Natural killer cell (primary cell): ENCODE measurements around the gene SLC6A4. TPM values are rescaled to one million over a fixed set of nuclear protein-coding genes. Genes with fewer than 3 reads are reported as not detected.

Experiments used
- ATAC-seq, 3 donors: fragments of 150-1000 bp in 2 of 3; fragments of 200-7000 bp in 1 of 3; cut with Tn5 transposase; 1 replicate in 1 of 3; 2 replicates in 2 of 3; pipeline ENCODE4 v1.10.0; 2021; ENCODE audit warnings: mild to moderate bottlenecking in 2 of 3, moderate library complexity in 2 of 3
- DNase-seq, 2 donors: peaks; one replicate each; pipeline versions ENCODE4 v3.0.0 to v3.0.0-alpha.2; 2013 to 2021; ENCODE audit warnings: mixed read lengths in 1 of 2
- H3K27ac ChIP-seq: one replicate; pipeline ENCODE4 v1.5.1; 2013; ENCODE audit warnings: mild to moderate bottlenecking, low read length
- H3K27me3 ChIP-seq: one replicate; pipeline ENCODE4 v1.6.1; 2013; ENCODE audit warnings: low read length; ENCODE audit not compliant: control insufficient read depth, insufficient read depth
- H3K36me3 ChIP-seq: one replicate; pipeline ENCODE4 v1.6.1; 2013; ENCODE audit warnings: low read length; ENCODE audit not compliant: control insufficient read depth, insufficient read depth
- H3K4me1 ChIP-seq: one replicate; pipeline ENCODE4 v1.6.1; 2013; ENCODE audit warnings: low read length; ENCODE audit not compliant: control insufficient read depth, insufficient read depth
- H3K4me3 ChIP-seq: one replicate; pipeline ENCODE4 v1.5.1; 2013; ENCODE audit warnings: low read length
- H3K9me3 ChIP-seq: one replicate; pipeline ENCODE4 v1.6.1; 2013; ENCODE audit warnings: low read length; ENCODE audit not compliant: control insufficient read depth, insufficient read depth
- H3K27ac Mint-ChIP-seq, 2 donors: one replicate each; pipeline ENCODE4 v1.8.0; 2022; ENCODE audit warnings: mild to moderate bottlenecking in 2 of 2, mixed read lengths in 2 of 2, moderate library complexity in 1 of 2
- H3K27me3 Mint-ChIP-seq, 2 donors: one replicate each; pipeline ENCODE4 v1.8.0; 2022; ENCODE audit warnings: low read depth in 2 of 2, mixed read lengths in 2 of 2
- H3K36me3 Mint-ChIP-seq: one replicate; pipeline ENCODE4 v1.8.0; 2022; ENCODE audit warnings: mixed read lengths
- H3K4me1 Mint-ChIP-seq, 2 donors: one replicate each; pipeline ENCODE4 v1.8.0; 2022; ENCODE audit warnings: mixed read lengths in 2 of 2
- H3K4me3 Mint-ChIP-seq: one replicate; pipeline ENCODE4 v1.8.0; 2022; ENCODE audit warnings: mild to moderate bottlenecking, moderate library complexity, mixed read lengths
- H3K9me3 Mint-ChIP-seq, 2 donors: one replicate each; pipeline ENCODE4 v1.8.0; 2022; ENCODE audit warnings: mixed read lengths in 2 of 2
- CTCF ChIP-seq: fragments of 200-600 bp; IDR thresholded peaks from one replicate; pipeline ENCODE4 v1.8.0; 2022; ENCODE audit warnings: antibody characterized with exemption
- WGBS: methylation state at CpG from one replicate; pipeline ENCODE4 v1.1.7; 2013; ENCODE audit warnings: missing lambda C conversion rate; ENCODE audit not compliant: insufficient coverage; 5-methylcytosine and 5-hydroxymethylcytosine counted together
- intact Hi-C: fragments of 100-400 bp; cut with micrococcal nuclease; formaldehyde crosslinking; loops from one replicate; pipeline ENCODE4 v1.14.2; 2022
- total RNA-seq, 4 donors: library from RNA; stranded (reverse); fragments of 120-200 nt in 1 of 4; gene quantifications; one replicate each; pipeline versions ENCODE4 v1.2.3 to v1.2.4, GENCODE V29; 2013 to 2022

Gene SLC6A4
- total RNA-seq, 3 donors from 2014 or later (not counting 1 experiment from before 2014, with no cell fraction given) = 0.43 to 3.5 (median 0.58) TPM

GRCh38 chr17:30158896-30159625, 76.4 kb downstream of the SLC6A4 start:
- H3K36me3 Mint-ChIP-seq = no peaks in the 10 kb centered on the region
- H3K4me3 Mint-ChIP-seq = no peak overlapping the region

GRCh38 chr17:30155389-30155788, 80.1 kb downstream of the SLC6A4 start:
- no peaks in the 10 kb centered on the region for H3K9me3 Mint-ChIP-seq
- WGBS = 96% methylated on average over 2 of the region's 2 CpGs
- peaks cover 34% of the 10 kb centered on the region in 2 donors for H3K4me1 Mint-ChIP-seq
- ATAC-seq = no peak
- Histone ChIP-seq H3K9me3 (no peaks in the 10 kb centered on the region), H3K4me3 (no peak overlapping the region), H3K27me3 (no peaks in the 10 kb centered on the region), H3K27ac (no peak overlapping the region), H3K4me1 (no peaks in the 10 kb centered on the region), H3K36me3 (peaks cover 6% of the 10 kb centered on the region)
- no peaks in the 10 kb centered on the region for H3K36me3 Mint-ChIP-seq
- no peaks in the 10 kb centered on the region for H3K27me3 Mint-ChIP-seq
- intact Hi-C loops = no loop called here
- no peak for TF ChIP-seq CTCF
- no peak for DNase-seq
- H3K27ac Mint-ChIP-seq = no peak overlapping the region
- H3K4me3 Mint-ChIP-seq = no peak overlapping the region

More at GRCh38 chr17:30158896-30159625, 76.4 kb downstream of the SLC6A4 start:
- Histone ChIP-seq H3K36me3 (peaks cover 14% of the 10 kb centered on the region), H3K9me3 (no peaks in the 10 kb centered on the region), H3K27ac (no peak overlapping the region), H3K4me3 (no peak overlapping the region), H3K4me1 (no peaks in the 10 kb centered on the region), H3K27me3 (no peaks in the 10 kb centered on the region)
- TF ChIP-seq CTCF = no peak
- no peaks in the 10 kb centered on the region for H3K9me3 Mint-ChIP-seq
- intact Hi-C loops = no loop called here
- no peaks in the 10 kb centered on the region for H3K27me3 Mint-ChIP-seq
- ATAC-seq (no peak), DNase-seq (no peak)
- peaks cover 29 to 35% of the 10 kb centered on the region in 2 donors for H3K4me1 Mint-ChIP-seq
- WGBS = no CpG with 5 or more reads among the region's 3 CpGs
- no peak overlapping the region for H3K27ac Mint-ChIP-seq

- no peak overlapping the region for H3K27ac Mint-ChIP-seq
- Histone ChIP-seq H3K9me3 (no peaks in the 10 kb centered on the region), H3K27me3 (no peaks in the 10 kb centered on the region), H3K4me1 (no peaks in the 10 kb centered on the region), H3K36me3 (peaks cover 2% of the 10 kb centered on the region), H3K4me3 (no peak overlapping the region), H3K27ac (no peak overlapping the region)
- DNase-seq (no peak), ATAC-seq (no peak)
- no peaks in the 10 kb centered on the region for H3K27me3 Mint-ChIP-seq
- TF ChIP-seq CTCF = no peak
- H3K4me1 Mint-ChIP-seq = peaks cover 22 to 24% of the 10 kb centered on the region in 2 donors
- H3K36me3 Mint-ChIP-seq = no peaks in the 10 kb centered on the region
- H3K9me3 Mint-ChIP-seq = no peaks in the 10 kb centered on the region
- intact Hi-C loops = no loop called here
- no peak overlapping the region for H3K4me3 Mint-ChIP-seq
These were observed 82.0 kb downstream of the SLC6A4 start for GRCh38 chr17:30153463-30153862.

GRCh38 chr17:30151471-30151870, 84.0 kb downstream of the SLC6A4 start:
- Histone ChIP-seq H3K4me1 (no peaks in the 10 kb centered on the region), H3K9me3 (no peaks in the 10 kb centered on the region), H3K27me3 (no peaks in the 10 kb centered on the region), H3K4me3 (no peak overlapping the region), H3K27ac (no peak overlapping the region), H3K36me3 (peaks cover 2% of the 10 kb centered on the region)
- intact Hi-C loops = no loop called here
- Mint-ChIP-seq H3K9me3 (no peaks in the 10 kb centered on the region), H3K4me1 (peaks cover 19 to 22% of the 10 kb centered on the region in 2 donors), H3K27ac (no peak overlapping the region), H3K27me3 (no peaks in the 10 kb centered on the region), H3K4me3 (no peak overlapping the region), H3K36me3 (no peaks in the 10 kb centered on the region)
- DNase-seq (no peak), ATAC-seq (no peak)
- TF ChIP-seq CTCF = no peak
- 100% methylated on average over 3 of the region's 4 CpGs for WGBS
